Measurements from ENCODE around the gene HID1.

GRCh38 chr17:74941128-74941725 lies 31.3 kb downstream of the HID1 start:
- TF ChIP-seq, protein P1, sequence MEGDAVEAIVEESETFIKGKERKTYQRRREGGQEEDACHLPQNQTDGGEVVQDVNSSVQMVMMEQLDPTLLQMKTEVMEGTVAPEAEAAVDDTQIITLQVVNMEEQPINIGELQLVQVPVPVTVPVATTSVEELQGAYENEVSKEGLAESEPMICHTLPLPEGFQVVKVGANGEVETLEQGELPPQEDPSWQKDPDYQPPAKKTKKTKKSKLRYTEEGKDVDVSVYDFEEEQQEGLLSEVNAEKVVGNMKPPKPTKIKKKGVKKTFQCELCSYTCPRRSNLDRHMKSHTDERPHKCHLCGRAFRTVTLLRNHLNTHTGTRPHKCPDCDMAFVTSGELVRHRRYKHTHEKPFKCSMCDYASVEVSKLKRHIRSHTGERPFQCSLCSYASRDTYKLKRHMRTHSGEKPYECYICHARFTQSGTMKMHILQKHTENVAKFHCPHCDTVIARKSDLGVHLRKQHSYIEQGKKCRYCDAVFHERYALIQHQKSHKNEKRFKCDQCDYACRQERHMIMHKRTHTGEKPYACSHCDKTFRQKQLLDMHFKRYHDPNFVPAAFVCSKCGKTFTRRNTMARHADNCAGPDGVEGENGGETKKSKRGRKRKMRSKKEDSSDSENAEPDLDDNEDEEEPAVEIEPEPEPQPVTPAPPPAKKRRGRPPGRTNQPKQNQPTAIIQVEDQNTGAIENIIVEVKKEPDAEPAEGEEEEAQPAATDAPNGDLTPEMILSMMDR (conservative IDR thresholded peaks at IDR 0.05; ENCODE audit: low read depth, low read length), result no peak
- TF ChIP-seq POLR2A (IDR thresholded peaks at IDR 0.05; ENCODE audit: low read depth, low read length), result no peak
- no peak for TF ChIP-seq RFX5 (IDR thresholded peaks at IDR 0.05; ENCODE audit: low read depth, low read length)
